Measurements from ENCODE around the gene SMYD3.
"Not testable (repeated sequence)": the region's sequence is repeated elsewhere in the genome, so short reads cannot be mapped to it uniquely, and the experiment has no call there.

The SMYD3 gene

GRCh38 chr1:246415028-246415427 is 92.1 kb downstream of the SMYD3 start:
- DNase-seq, result no peak

DNA sequence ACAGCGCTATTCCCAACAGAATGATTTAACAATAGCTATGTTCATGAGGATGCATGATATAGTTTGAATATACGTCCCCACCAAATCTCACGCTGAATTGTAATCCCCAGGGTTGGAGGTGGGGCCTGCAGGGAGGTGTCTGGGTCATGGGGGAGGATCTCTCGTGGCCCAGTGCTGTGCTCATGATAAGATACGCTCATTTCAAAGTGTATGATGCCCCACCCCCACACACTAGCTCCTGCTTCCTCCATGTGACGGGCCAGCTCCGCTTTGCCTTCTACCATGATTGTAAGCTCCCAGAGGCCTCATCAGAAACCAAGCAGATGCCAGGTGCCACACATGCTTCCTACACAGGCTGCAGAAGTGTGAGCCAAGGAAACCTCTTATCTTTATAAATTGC is 93.6 kb downstream of the SMYD3 start:
- DNase-seq, result no peak

GRCh38 chr1:246404078-246404477 is 103.0 kb downstream of the SMYD3 start:
- DNase-seq, result no peak

DNA sequence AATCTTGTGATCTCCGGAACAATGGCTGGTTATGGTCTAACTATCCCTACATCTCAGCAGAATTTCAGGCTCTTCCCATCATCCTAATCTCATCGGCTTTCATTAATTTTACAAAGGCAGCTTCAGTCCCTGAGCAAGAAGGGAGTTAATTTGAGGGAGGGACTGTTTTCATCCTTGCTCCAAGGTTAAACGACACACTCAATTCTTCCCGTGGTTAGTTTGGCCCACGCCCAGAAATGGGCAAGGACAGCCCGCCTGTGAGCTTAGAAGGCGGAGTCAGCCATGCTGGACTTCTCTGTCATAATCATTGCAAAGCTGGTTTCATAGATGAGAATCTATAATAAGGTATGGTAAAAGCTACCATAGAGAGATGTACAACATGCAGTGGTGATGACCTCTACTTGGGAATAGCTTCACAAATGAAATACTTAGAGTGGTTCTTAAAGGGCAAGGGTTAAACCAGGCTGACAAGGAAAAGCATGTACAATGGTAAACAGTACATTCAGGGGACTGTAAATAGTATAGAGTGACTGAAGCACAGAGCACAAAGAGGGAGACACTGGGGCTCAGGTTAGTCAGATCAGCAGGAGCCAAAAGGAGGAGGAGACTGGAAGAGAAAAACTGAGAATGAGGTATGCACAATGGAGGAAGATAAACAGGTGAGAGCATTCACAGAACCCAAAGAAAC is 108.8 kb downstream of the SMYD3 start:
- DNase-seq, result no peak

- no peak for DNase-seq
Observed at GRCh38 chr1:246397046-246397445, 110.0 kb downstream of the SMYD3 start.

DNA sequence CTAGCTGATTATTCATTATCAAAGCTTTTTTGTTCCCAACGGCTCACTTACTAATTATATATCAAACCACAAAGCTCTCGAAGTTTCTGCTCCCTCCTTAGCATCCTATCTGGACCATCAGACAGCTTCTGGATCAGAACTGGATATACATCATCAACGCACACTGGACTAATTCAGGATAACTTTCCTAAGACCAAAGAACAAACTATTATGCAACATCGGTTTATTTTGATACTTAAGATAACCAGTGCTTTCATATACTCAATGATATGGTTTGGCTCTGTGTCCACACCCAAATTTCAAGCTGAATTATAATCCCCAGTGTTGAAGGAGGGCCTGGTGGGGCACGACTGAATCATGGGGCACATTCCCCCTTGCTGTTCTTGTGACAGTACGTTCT is 110.8 kb downstream of the SMYD3 start:
- DNase-seq, result no peak

DNA sequence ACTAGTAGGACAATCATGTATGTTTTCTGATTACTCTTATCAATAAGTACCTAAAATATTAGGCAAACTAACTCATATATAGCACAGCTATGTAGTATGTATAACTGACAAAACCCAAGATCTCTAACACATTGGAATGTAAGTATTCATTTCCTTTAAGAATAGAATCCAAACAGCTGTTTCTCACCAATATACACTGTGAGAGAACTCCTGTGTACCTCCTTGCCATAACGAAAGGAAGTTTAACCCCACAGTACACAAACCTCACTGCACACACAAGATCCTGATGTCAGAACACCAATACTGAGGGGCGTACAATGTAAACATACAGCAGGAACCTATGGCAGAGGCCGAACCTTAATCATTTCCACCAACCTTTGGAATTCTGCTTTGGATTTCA is 113.0 kb downstream of the SMYD3 start:
- DNase-seq, result no peak

DNA sequence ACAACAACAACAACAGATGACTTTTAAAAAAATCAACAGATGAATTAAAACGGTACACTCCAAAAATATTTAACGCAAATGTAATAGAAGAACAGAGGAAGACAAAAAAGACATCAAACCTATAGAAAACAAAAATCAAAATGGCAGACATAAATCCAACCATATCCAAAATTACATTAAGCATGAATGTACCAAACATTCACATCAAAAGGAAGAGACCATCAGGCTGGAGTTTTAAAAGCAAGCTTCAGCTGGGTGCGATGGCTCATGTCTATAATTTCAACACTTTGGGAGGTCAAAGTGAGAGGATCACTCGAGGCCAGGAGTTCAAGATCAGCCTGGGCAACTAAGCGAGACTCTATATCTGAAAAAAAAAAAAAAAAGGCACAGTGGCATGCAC is 116.2 kb downstream of the SMYD3 start:
- no peak for DNase-seq

DNA sequence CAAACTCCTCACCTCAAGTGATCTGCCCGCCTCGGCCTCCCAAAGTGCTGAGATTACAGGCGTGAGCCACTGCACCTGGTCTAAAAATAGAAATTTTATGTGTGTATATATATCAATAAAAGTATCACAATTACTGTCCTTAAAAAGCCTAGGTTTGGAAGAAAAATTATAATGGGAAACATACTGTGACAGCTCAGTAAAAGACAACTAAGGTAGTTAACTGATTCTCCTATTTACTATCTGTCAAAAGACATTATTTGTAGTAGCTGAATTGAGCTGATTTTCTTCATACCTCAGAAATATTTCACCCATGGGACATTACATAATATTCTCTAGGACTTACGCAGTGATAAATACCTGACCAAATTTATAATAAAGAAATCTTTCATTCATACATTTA is 122.5 kb downstream of the SMYD3 start:
- DNase-seq, result no peak

DNA sequence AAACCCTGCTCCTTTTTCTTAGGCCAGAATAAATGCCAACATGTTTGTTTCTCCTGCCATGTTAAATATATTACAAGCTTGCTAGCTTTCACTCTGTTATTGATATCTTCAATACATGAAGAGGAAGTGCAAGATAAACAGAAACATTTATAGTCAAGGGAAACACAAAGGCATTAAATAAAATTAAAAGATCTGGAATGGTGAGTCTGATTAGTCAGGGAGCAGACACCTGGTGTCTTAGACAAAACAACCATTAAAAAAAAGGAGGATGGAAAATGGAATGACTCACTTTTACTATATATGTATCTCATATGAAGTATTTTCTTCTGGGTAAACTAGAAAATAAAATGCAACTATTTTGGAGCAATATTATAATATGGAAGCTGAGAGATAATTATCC is 123.3 kb downstream of the SMYD3 start:
- no peak for DNase-seq

DNA sequence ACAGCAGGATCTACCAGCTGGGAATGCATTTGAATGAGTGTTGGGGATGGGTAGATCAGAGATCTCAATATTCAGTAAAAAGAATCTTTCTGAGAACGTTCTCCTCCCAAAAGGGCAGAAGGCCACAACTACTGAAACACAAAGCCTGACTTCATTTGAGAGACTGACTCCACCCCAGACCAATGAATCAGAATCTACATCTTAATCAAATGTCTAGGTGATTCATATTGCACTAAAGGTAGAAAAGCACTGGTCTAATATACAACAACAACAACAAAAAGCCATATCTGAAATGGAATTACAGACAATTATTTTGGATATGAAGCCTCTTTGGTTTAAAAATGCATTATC is 123.9 kb downstream of the SMYD3 start:
- no peak for DNase-seq

- no peak for DNase-seq
Observed at GRCh38 chr1:246382589-246383238, 124.4 kb downstream of the SMYD3 start.

GRCh38 chr1:246381452-246381851 is 125.6 kb downstream of the SMYD3 start:
- DNase-seq, result no peak

- no peak for DNase-seq
Observed at GRCh38 chr1:246377625-246378153, 129.4 kb downstream of the SMYD3 start.

DNA sequence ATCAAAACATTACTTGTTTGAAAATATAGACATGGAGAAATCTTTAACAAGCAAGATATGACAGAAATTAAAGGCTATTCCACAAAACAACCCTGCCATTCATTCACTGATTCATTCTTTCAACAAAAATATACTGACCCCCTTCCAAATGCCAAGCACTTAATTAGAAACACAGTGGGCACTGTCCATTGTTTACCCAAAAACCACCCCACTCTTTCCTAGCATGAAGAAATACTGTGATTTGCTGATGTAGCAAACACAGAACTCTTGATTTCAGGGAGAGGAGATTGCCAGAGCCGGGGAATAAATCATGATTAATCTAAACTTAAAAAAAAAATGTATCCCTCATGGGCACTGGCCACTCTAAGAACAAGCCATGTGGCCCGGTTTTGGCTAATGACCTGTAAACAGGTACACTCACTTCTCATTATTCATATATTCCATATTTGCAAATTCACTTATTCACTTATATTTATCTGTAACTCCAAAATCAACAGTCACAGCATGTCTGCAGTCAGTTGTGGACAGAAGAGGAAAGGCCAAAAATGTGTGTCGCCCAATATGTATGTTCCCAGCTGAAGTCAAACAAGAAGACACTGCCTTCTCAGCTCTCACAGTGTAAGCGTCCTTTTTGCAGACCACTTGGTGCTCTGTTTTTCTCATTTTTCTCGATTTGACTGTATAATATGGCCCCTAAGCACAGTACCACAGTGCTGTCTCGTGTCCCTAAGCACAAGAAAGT is 133.1 kb downstream of the SMYD3 start:
- DNase-seq, result no peak

GRCh38 chr1:246372559-246372958 is 134.5 kb downstream of the SMYD3 start:
- no peak for DNase-seq

DNA sequence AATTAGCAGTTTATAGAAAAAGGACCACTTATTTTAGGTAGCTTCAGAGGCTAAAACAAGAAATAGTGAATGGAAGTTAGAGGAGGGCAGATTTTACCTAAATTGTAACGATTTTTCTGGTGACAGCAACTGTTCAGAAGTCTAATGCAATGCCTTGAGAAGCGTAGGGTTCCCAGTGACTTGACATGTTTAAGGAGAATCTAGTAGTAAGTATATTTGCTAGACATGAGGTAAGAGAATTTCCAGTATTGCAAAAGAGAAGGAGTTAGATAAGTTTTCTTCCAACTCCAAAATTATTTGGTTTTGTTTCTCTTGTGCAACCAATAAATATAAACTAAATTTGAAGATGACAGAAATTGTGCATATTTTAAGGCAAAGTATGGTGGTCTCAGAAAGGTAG is 140.0 kb downstream of the SMYD3 start:
- DNase-seq, result no peak

DNA sequence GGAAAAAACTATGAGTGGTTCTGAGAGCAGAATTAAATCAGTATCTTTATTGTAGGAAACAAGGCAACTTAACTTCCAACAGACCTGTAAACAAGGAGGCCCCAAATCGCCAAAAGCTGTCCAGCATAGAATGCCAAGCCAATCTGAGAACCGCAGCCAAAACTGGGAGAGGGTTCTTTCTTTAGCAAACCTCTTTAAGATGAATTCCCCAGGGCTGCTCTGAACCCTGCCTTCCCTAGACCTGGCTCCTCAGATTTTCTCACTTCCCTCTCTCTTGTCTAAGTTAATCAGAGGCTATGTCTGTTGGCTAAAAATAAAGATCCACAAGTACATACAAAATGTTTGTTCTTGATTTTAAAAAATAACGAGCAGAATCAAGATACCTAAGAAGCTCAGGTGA is 141.4 kb downstream of the SMYD3 start:
- DNase-seq, result no peak

- DNase-seq, result no peak
Observed at GRCh38 chr1:246364415-246364941, 142.6 kb downstream of the SMYD3 start.

DNA sequence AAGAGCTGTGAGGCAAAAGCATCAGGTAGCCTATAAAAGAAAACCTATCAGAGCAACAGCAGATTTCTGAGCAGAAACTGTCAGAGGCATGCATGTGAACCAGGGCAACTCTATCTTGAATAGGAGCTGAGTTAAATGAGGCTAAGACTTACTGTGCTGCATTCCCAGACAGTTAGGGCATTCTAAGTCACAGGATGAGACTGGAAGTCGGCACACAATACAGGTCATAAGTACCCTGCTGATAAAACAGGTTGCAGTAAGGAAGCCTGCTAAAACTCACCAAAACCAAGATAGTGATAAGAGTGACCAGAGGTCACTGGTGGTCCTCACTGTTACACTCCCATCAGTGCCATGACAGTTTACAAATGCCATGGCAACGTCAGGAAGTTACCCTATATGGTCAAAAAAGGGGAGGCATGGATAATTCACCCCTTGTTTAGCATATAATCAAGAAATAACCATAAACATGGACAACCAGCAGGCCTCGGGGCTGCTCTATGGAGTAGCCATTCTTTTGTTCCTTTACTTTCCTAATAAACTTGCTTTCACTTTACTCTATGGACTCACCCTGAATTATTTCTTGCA is 150.0 kb downstream of the SMYD3 start:
- DNase-seq, result not testable (repeated sequence)

GRCh38 chr1:246355411-246356230 is 151.5 kb downstream of the SMYD3 start:
- DNase-seq, result no peak

- DNase-seq, result no peak
Observed at GRCh38 chr1:246351721-246352120, 155.4 kb downstream of the SMYD3 start.

- no peak for DNase-seq
Observed at GRCh38 chr1:246350745-246351144, 156.3 kb downstream of the SMYD3 start.

Measured in NCI-H1105 treated with DMSO at 0.1 percent for 48 hours (cell line).